Measurements from ENCODE around the gene CDYL.

DNA sequence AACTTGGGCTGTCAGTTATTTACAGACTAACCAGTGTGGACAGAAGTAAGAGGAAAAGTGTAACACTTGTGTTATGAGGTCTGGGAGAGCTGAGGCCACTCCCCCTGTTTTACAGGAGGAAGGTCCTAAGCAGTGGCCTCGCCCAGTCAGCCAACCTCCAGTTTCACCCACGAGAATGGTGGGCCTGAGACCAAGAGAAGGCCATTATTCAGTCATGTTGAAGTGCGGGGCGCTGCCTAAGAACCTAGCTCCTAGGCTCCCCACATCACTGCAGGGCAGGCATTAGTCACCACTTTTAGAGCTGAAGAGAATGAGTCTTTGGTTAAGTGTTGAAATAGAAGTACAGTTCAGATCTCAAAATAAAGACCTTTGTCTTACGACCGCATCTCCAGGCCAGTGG lies 27.9 kb downstream of the CDYL start:
- TF ChIP-seq, protein P1, sequence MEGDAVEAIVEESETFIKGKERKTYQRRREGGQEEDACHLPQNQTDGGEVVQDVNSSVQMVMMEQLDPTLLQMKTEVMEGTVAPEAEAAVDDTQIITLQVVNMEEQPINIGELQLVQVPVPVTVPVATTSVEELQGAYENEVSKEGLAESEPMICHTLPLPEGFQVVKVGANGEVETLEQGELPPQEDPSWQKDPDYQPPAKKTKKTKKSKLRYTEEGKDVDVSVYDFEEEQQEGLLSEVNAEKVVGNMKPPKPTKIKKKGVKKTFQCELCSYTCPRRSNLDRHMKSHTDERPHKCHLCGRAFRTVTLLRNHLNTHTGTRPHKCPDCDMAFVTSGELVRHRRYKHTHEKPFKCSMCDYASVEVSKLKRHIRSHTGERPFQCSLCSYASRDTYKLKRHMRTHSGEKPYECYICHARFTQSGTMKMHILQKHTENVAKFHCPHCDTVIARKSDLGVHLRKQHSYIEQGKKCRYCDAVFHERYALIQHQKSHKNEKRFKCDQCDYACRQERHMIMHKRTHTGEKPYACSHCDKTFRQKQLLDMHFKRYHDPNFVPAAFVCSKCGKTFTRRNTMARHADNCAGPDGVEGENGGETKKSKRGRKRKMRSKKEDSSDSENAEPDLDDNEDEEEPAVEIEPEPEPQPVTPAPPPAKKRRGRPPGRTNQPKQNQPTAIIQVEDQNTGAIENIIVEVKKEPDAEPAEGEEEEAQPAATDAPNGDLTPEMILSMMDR (IDR thresholded peaks at IDR 0.05): no peak
- no peak for TF ChIP-seq POLR2A (IDR thresholded peaks at IDR 0.05)

Data from lower leg skin (tissue), 3 donors.